Measurements from ENCODE around the gene GPR137.

- no peak for TF ChIP-seq CTCF (IDR thresholded peaks at IDR 0.05)
- TF ChIP-seq EP300 (IDR thresholded peaks at IDR 0.05) = no peak
Measured at GRCh38 chr11:64253043-64253442, 32.6 kb upstream of the GPR137 start.

Measured in stomach (tissue), 4 donors.